HG03457 (cell line): Measurements from ENCODE around the gene HEXA.
"Not testable (repeated sequence)": the region's sequence is repeated elsewhere in the genome, so short reads cannot be mapped to it uniquely, and the experiment has no call there.

ENCODE experiments used
- ATAC-seq: cut with Tn5 transposase; IDR thresholded peaks from one replicate; pipeline ENCODE4 v1.9.1; 2021; ENCODE audit warnings: moderate number of reproducible peaks; ENCODE audit not compliant: unreplicated experiment

Gene HEXA

DNA sequence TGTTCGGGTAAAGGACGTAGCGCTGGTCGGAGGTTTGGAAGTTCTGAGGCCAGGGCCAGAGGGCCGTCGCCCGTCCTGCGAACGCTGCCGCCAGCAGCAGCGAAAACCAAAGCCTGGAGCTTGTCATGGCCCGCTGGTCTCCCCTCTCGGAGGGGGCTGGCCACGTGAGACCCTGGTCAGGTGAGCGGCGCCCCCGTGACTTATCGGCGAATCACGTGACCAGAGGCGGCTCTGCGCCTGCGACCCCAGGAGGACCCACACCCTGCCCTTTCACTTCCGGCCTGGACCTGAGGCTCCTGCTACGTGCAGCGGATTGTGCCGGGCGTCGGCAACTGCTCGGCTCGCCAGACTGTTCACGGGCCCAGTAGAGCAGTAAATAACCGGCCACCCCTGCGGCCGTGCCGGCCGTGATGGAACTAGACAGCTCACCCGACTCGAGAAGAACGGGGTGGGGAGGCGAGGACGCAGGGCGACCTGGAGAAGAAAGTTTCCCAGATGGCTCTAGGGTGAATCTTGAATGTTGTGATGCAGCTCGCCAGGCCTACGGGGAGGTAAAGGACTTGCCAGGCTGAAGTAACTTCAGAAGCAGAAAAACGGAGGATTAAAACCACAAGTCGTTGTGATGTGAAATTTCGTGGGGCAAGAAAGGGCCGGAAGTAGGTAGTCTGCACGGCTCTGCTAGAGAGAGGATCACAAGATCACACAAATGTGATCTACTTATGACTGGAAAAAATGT, at the start of gene HEXA:
TSS of gene HEXA (minus strand) at position 169 of the 736 bp plus-strand sequence. CDS start at position 127, 42 bp downstream.
- peak; percentile 47 for ATAC-seq

- ATAC-seq = no peak
Measured at GRCh38 chr15:72423256-72423655, 47.4 kb upstream of the HEXA start.

GRCh38 chr15:72421484-72421883, 45.7 kb upstream of the HEXA start:
- ATAC-seq = no peak

- ATAC-seq = no peak
Measured at GRCh38 chr15:72420576-72420975, 44.8 kb upstream of the HEXA start.

GRCh38 chr15:72419768-72420167, 44.0 kb upstream of the HEXA start:
- not testable (repeated sequence) for ATAC-seq

GRCh38 chr15:72415304-72415703, 39.5 kb upstream of the HEXA start:
- ATAC-seq = no peak

DNA sequence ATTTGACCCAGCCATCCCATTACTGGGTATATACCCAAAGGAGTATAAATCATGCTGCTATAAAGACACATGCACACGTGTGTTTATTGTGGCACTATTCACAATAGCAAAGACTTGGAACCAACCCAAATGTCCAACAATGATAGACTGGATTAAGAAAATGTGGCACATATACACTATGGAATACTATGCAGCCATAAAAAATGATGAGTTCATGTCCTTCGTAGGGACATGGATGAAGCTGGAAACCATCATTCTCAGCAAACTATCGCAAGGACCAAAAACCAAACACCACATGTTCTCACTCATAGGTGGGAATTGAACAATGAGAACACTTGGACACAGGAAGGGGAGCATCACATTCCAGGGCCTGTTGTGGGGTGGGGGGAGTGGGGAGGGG, 37.5 kb upstream of the HEXA start:
- not testable (repeated sequence) for ATAC-seq

DNA sequence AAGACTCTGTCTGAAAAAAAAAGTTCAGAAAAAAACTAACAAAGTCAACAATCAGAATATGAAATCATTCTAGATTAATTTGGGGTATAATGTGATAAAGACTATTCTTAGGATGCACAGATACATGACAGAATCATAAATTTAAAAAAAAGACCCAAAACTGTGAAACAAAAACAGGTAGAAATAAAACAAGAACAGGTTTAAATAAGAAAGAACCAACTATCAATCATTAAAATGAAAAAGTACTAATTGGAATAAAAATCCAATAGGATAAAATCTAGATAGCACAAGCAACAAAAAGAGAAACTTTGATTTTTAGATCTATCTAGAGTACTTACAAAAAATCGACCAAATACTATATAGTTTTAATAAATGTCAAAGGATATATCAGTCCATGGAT, 35.7 kb upstream of the HEXA start:
- ATAC-seq = no peak

GRCh38 chr15:72411111-72411510, 35.3 kb upstream of the HEXA start:
- no peak for ATAC-seq

GRCh38 chr15:72406936-72407335, 31.1 kb upstream of the HEXA start:
- ATAC-seq = no peak

DNA sequence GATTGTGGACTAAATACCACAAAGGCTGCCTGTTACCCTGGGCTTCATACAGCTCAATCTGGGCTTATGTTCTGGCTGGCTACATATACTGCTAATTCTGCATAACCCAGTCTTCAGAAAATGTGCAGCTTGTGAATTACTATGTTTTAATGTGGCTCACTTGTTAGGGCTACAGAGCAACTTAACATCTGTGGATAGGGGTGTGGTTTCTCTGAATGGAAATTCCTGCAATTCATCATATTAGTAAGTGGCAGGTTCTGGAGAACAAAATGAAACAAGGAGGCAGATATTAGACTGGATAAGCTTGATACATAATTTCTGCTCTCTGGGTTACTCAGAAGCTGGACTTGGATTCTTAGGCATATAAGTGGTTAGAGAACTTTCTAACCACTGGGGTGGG, 29.0 kb upstream of the HEXA start:
- no peak for ATAC-seq

DNA sequence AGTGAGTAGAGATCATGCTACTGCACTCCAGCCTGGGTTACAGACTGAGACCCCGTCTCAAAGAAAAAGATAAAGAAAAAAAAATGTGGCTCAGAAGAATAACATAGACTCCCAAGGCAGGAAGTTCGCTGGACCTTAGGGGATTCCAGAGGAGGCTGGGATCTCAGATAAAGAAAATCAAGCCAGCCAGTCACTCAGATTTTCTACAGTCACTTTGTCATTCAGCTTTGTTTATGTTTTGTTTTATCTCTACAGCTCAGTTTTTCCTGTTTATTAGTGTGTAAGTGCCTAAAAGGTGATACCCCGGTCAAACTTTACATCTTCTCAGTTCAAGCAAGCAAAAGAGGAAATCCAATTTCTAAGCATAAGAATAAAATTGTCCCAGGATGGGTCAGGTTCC, 28.5 kb upstream of the HEXA start:
- no peak for ATAC-seq

- ATAC-seq = no peak
Measured at GRCh38 chr15:72402726-72403125, 26.9 kb upstream of the HEXA start.

- ATAC-seq = no peak
Measured at GRCh38 chr15:72398648-72399047, 22.8 kb upstream of the HEXA start.

DNA sequence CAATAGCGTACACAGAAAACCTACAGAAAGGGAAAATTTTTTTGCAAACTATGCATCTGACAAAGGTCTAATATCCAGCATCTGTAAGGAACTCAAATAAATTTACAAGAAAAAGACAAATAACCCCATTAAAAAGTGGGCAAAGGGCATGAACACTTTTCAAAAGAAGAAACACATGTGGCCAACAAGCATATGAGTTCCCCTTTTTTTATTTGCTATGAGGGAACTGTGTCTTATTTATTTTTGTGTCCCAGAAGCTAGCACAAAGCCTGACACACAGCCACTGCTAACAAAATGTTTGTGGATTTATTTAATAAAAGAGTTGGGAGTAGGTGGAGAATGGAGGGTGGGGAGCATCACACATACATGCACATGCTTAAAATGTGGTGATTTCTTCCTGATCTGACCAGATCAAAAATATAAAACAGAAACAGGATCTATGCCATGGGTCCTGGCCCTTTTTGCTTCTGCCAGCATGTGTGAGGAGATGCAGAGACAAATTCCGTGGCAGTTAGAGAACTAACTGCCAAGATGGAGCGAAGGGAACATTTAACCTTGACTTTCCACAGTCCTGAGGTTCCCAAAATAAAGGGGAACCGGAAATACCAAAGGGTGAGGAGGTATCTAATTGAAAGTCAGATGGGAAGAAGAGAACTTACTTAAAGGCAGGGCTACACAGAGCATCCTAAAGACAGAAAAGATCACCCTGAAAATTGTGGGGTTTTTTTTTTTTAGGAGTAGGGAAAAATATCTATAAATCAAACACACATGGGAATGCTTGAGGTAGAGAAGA, 22.2 kb upstream of the HEXA start, which contains the start of gene TMEM202:
TSS of gene TMEM202 (plus strand) at position 510 of the 793 bp plus-strand sequence. CDS start at position 532, 22 bp downstream.
- no peak for ATAC-seq

GRCh38 chr15:72396331-72396730, 20.5 kb upstream of the HEXA start:
- not testable (repeated sequence) for ATAC-seq

- ATAC-seq = no peak
Measured at GRCh38 chr15:72389231-72389630, 13.4 kb upstream of the HEXA start.

- no peak for ATAC-seq
Measured at GRCh38 chr15:72387741-72388140, 11.9 kb upstream of the HEXA start.

DNA sequence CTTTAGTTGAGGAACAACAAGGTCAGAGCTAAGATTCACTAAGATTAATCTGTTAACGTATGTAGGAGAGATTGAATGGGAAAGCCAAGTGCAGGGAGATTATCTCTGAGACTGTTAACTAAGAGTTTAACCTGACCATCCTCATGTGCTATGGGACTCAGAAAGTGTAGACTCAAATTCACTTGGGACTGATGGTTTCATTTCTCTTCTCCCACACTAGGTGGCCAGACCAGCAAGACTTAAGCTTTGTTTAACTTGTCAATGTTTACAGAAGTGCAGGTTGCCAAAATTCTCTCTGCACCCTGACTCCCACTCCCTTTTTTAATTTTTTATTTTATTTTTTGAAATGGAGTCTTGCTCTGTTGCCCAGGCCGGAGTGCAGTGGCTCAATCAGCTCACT, 6.3 kb upstream of the HEXA start:
- no peak for ATAC-seq

DNA sequence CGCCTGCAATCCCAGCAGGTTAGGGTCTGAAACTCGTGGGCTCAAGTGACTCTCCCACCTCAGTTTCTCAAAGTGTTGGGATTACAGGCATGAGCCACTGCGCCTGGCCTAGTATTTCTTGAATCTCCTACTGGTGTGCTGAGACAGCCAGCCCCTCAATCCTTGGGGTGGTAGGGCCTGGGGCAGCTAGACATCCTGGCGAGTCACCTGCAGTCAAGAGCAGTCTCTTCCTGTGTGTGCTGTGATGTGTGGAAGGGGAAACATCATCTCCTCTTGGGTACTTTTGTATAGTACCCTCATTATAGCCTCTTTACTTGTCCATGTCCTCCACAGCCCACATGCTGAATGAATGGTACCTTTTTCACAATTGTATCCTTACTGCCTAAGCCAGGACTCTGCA, 4.9 kb upstream of the HEXA start:
- ATAC-seq = no peak

DNA sequence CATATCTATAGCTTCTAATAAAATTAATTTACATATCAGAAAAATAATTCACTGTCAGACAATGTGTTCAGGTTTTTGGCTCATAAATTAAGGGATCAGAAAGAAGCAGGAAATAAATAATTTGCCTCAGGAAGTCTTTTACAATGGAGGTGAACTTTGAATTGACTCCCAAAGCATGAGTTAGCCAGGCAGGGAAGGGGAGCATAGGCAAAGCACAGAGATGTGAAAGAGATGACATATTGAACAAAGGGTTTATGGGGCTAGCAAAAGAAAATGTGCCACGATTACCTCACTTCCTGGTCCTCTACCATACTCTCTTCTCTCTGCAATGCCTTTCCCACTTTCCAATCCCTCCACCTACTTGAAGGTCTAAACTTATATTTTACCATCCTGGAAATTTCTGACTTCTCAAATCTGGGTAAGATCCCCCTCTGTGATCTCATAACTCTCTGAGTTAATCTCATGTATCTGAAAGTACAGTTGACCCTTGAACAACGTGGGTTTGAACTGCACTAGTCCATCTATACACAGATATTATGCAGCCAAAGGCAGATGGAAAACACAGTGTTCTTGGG, 4.1 kb upstream of the HEXA start:
- no peak for ATAC-seq

- not testable (repeated sequence) for ATAC-seq
Measured at GRCh38 chr15:72379106-72379505, 3.3 kb upstream of the HEXA start.
